ENCODE data around the gene HAND2.

DNA sequence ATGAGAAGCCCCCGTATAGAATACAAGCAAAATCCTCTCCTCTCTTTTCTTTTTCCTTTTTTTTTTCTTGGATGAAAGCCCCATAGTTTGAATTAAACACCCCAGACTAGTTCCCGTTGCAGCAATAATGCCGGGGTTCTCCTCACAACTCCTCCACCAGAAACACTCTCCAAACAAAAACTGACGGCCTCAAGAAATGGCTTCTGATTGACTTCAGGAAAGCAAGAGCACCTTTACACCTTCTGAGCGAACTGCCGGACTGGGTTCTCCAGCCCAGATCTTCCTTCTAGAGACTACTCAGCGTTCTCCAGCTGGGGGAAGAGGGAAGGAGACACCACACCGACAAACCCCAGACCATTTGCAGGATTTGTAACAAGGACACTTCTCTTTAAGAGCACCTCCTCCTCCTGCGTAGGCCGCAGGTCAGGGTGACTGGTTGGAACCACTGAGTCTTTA lies 4.0 kb downstream of the HAND2 start:
- TF ChIP-seq, protein P1, sequence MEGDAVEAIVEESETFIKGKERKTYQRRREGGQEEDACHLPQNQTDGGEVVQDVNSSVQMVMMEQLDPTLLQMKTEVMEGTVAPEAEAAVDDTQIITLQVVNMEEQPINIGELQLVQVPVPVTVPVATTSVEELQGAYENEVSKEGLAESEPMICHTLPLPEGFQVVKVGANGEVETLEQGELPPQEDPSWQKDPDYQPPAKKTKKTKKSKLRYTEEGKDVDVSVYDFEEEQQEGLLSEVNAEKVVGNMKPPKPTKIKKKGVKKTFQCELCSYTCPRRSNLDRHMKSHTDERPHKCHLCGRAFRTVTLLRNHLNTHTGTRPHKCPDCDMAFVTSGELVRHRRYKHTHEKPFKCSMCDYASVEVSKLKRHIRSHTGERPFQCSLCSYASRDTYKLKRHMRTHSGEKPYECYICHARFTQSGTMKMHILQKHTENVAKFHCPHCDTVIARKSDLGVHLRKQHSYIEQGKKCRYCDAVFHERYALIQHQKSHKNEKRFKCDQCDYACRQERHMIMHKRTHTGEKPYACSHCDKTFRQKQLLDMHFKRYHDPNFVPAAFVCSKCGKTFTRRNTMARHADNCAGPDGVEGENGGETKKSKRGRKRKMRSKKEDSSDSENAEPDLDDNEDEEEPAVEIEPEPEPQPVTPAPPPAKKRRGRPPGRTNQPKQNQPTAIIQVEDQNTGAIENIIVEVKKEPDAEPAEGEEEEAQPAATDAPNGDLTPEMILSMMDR (IDR thresholded peaks at IDR 0.05; ENCODE audit: borderline replicate concordance, extremely low read depth, low read length, poor library complexity, severe bottlenecking), result no peak
- TF ChIP-seq EZH2 (IDR thresholded peaks at IDR 0.05; ENCODE audit: borderline replicate concordance, low read depth, low read length, severe bottlenecking), result no peak

All from DND-41 (cell line).